Vagina (tissue), 2 donors: Measurements from ENCODE around the gene BIN1.

Source experiments
- POLR2A ChIP-seq, 2 donors: fragments of 450-650 bp; IDR thresholded peaks; one replicate each; pipeline ENCODE4 v1.6.1; 2017; ENCODE audit warnings: antibody characterized with exemption in 2 of 2, mild to moderate bottlenecking in 2 of 2, moderate library complexity in 2 of 2
- POLR2AphosphoS5 ChIP-seq, 2 donors: sonication (generic); formaldehyde crosslinking; IDR thresholded peaks; one replicate each; pipeline ENCODE4 v1.9.0; 2017; ENCODE audit warnings: antibody characterized with exemption in 2 of 2, mild to moderate bottlenecking in 2 of 2, low read depth in 1 of 2; ENCODE audit not compliant: insufficient read depth in 1 of 2
- TF ChIP-seq, protein P1 (sequence below), 3 experiments: fragments of 450-650 bp in 2 of 3; fragments of 200-600 bp in 1 of 3; sonication (generic) in 1 of 3; IDR thresholded peaks; one replicate each; pipeline ENCODE4 v1.5.1; 2017 to 2019; ENCODE audit warnings: antibody characterized with exemption in 3 of 3, mild to moderate bottlenecking in 2 of 3, moderate library complexity in 2 of 3

DNA sequence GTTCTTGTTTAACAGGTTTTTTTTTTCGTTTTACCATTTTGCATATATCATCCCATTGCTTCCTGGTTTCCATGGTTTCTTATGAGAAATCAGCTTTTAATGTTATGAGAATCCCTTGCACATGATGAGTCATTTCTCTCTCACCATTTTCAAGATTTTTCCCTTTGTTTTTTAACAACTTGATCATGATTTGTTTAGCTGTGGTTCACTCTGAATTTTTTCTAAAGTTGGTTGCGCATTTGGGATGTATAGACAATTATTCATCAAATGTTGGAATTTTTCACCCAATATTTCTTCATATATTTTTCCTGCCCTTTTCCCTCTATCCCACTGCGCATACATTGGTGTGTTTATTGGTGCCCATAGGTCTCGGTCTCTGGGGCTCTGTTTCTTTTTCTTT, 42.4 kb upstream of the BIN1 start:
- TF ChIP-seq, protein P1, sequence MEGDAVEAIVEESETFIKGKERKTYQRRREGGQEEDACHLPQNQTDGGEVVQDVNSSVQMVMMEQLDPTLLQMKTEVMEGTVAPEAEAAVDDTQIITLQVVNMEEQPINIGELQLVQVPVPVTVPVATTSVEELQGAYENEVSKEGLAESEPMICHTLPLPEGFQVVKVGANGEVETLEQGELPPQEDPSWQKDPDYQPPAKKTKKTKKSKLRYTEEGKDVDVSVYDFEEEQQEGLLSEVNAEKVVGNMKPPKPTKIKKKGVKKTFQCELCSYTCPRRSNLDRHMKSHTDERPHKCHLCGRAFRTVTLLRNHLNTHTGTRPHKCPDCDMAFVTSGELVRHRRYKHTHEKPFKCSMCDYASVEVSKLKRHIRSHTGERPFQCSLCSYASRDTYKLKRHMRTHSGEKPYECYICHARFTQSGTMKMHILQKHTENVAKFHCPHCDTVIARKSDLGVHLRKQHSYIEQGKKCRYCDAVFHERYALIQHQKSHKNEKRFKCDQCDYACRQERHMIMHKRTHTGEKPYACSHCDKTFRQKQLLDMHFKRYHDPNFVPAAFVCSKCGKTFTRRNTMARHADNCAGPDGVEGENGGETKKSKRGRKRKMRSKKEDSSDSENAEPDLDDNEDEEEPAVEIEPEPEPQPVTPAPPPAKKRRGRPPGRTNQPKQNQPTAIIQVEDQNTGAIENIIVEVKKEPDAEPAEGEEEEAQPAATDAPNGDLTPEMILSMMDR (IDR thresholded peaks at IDR 0.05), result no peak
- TF ChIP-seq POLR2A (IDR thresholded peaks at IDR 0.05), result no peak
- no peak for TF ChIP-seq POLR2AphosphoS5 (IDR thresholded peaks at IDR 0.05; ENCODE audit: insufficient read depth in 1 of 2, low read depth in 1 of 2)
